NCI-H69 (cell line): ENCODE measurements around the gene AGXT.

Experiments
- DNase-seq: peaks from one replicate; lab custom pipeline; 2025; lab: John Stamatoyannopoulos, UW

AGXT gene

GRCh38 chr2:240885566-240885965 is 16.9 kb downstream of the AGXT start:
- DNase-seq: no peak

- DNase-seq: no peak
Measured at GRCh38 chr2:240886023-240886565, 17.5 kb downstream of the AGXT start.

DNA sequence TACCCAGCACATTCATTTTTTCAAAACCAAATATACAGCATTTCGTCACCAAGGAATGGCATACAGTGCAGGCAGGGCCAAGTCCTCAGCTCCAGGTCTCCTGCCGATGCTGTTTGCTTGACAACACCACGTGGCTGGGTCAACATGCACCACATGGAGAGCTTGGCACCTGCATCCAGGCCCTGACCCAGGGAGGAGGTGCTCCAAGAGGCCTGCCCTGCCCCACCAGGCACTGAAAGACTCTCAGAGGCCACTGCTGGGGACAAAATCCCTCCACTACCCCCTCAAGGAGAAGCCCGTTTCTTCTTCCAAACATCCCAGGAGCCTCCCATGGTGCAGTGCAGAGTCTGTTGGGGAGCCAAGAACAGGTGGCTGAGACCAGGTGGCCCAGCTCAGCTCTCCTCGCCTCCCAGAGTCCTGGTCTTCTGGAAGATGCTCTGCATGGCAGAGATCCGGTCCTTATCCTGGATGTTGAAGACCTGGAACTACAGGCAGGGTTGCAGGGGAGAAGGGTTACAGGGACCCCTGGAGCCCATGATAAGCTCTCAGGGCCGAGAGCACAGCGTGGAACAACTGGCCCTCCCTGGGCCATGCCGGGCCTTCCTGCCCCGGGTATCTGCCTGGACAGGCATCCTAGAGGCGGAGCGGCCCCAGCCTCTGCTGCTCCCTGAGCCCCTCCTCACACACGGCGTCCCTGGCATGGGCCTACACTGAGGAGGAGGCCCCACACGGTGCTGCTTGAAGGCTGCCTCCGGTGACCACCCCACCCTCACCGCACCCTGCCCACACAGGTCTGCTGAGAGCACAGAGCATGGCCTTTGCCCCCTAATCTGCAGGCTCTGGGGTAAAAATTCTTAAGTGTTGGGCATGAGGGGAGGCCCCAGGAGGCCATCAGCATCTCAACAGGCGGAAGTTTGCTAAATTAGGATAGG is 18.3 kb downstream of the AGXT start:
- peak; percentile 32 for DNase-seq

DNA sequence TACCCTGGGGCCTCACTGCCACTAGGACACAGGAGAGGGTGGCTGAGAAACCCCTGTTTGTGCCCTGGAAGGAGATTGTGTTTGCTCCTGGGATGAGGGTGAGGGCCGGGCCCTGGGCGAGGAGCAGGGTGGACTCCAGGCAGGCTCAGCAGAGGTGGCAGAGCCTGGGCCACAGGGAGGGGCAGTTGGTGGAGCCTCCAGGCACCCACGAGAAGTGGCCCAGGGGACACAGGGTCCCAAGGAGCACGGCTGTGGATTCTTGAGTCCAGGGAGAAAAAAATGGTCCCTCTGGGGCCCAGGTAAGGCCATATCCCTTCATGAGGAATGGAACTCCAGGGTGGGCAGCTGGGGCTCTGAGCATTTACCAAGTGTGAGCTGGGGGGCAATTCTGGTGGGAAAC is 19.0 kb downstream of the AGXT start:
- DNase-seq: no peak

GRCh38 chr2:240888130-240888889 is 19.7 kb downstream of the AGXT start:
- no peak for DNase-seq

GRCh38 chr2:240888890-240889573 is 20.4 kb downstream of the AGXT start:
- DNase-seq: no peak

DNA sequence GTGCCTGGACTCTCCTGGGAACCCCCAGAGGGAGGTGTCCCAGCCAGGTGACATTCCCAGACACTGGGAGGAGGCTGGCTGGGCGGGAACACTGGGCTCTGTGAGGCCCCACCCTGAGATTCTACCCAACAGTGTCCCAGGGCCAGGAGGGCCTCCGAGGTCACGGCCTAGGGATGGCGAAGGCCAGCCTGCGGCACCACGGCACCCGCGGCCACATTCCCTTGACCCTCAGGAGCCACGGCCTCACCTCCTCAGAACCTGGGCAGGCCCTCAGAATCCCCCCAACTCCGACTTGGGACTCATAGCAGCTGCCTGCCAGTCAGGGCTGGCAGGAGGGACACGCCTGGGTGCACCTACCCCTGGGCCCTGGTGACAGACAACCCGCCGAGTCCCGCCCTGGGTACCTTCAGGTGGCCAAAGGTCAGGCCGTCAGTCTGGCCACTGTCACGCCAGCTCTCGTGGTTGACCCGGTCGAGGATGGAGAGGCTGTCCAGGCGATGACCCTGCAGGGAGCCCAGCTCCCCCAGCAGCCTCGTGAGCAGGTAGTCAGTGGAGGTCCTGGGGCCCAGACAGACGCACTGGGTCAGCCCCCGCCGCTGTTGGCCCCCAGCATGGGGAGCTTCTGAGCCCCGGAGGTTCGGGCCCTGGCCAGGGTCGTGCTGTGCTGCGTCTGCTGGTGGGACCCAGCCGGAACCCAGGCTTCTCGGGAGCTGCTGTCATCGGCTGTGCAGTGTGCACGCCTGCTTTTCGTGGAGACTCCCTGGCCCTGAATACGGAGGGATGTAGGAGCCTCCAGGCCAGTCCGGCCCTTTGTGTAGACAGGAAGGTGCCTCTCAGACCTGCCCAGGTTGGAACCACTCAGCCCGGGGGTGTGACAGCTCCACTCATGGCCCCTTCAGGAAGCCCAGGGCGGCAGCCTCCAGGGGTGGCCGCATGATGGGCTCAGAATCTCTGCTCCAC is 21.3 kb downstream of the AGXT start:
- DNase-seq: no peak

DNA sequence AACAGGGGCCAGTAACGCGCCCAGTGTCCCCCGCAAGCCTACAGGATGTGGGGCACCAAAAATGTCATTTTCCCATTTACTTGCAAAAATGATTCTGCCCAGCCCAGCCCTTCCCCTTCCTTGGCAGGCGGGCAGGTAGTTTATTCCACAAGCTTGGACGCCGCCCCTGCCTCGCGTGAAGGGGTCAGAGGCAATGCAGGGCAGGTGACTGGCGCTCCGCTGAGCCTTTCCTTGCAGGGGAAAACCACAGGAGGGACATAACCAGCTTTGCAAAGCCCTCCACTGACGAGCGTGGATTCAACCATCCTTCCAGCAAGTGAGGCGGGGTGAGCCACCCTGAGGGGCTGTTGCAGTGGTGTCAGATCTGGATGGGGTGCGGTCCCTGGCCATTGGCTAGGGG is 22.1 kb downstream of the AGXT start:
- DNase-seq: no peak

- no peak for DNase-seq
Measured at GRCh38 chr2:240891492-240892340, 23.1 kb downstream of the AGXT start.

DNA sequence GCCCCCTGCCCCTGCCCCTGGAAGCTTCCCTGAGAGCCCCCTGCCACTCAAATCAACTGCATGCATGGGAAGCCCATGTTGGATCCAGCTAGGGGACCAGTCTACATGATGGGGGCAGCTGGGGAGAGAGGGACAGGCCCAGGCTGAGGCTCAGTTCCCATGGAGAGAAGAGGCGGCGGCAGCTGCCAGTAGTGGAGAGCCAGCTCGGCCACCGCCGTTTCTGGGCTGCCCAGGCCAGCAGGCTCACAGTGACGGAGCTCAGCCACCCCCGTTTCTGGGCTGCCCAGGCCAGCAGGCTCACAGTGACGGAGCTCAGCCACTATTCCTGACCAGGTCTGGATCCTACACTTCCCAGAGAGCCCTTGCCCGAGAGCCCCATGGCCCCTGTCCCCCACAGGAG is 23.7 kb downstream of the AGXT start:
- no peak for DNase-seq

DNA sequence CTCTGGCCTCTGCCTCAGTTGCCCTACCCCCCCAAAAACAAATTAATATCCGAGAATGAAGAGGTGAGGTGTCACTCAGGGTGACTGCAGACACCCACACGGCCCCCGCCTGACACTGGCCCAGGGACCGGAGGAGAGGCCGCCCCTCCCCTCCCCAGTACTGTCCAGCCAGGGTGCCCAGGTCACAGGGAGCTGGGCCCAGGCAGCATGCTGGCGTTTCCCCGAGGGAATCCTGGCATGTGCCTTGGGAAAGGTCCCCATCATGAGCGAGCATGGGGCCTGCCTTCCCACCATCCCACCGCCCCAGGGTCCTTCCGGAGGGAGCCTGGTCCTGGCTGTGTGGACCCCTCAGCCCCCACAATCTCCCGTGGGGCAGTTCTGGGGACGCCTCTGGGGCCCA is 24.3 kb downstream of the AGXT start:
- DNase-seq: no peak

- DNase-seq: no peak
Measured at GRCh38 chr2:240893363-240893844, 24.8 kb downstream of the AGXT start.

DNA sequence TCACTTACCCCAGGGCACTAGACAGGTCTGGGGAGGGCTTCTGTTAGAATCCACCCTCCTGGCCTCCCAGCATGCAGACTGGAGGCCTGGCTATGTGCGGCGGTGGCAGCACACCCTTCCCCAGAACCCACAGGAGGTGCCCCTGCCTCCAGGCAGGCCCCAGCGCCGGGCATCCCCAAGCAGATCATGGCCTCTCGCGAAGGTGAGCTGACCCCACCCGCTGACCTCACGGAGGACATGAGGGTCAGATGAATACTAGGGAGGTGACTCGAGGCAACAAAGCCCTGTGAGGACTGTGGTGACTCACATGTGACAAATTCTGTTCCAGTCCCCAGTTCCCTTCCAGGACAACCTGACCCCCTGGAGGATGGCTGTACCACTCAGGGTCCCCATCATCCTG is 25.4 kb downstream of the AGXT start:
- no peak for DNase-seq

DNA sequence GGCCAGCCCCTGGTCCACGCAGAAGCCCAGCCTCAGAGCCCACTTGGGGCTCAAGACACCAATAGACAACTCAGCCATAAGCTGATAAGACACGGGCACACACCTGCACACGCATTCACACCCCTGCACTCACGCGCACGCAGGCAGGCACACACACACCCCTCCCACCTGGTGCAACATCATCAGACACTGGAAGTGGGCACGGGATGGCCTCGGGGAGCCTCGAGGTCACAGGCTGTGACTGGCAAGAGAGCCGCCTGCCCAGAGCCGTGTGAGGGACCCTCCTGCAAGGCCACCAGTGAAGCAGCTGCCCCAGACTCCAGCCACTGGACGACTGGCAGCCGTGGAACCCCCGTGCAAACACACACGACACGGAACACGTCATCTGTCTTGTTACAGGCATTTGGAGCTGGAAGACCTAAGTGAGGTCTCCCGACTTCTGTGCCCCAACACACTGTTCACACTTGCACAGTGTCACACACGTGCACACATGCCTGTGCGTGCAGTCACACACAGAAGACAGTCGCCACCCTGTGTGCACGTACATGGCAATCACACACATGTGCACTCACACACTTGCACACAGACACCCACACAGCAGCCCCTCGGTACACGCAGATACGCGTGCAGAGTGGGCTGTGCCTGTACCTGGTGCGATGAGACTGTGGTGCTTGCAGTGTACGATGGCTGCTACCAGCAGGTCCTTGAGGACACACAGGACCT is 26.4 kb downstream of the AGXT start:
- no peak for DNase-seq

- peak; percentile 11 for DNase-seq
Measured at GRCh38 chr2:240895656-240896388, 27.2 kb downstream of the AGXT start, which contains the start of gene MAB21L4. MAB21L4 (minus strand) TSS chr2:240896156; CDS start chr2:240895997, 159 bp downstream.

GRCh38 chr2:240896394-240896793 is 27.8 kb downstream of the AGXT start:
- DNase-seq: no peak

- peak; percentile 84 for DNase-seq
Measured at GRCh38 chr2:240896871-240897692, 28.5 kb downstream of the AGXT start.
